Measurements from ENCODE around the gene ACVRL1. TPM values are rescaled to one million over a fixed set of nuclear protein-coding genes. Genes with fewer than 3 reads are reported as not detected.
A peak's percentile ranks its signal among the peaks of the same experiment; 100 is the strongest.

Gene ACVRL1
- total and polyA plus RNA-seq, 10 of the 15 experiments (the other 5 are each of a cell fraction or from before 2014, with no cell fraction given): not detected

DNA sequence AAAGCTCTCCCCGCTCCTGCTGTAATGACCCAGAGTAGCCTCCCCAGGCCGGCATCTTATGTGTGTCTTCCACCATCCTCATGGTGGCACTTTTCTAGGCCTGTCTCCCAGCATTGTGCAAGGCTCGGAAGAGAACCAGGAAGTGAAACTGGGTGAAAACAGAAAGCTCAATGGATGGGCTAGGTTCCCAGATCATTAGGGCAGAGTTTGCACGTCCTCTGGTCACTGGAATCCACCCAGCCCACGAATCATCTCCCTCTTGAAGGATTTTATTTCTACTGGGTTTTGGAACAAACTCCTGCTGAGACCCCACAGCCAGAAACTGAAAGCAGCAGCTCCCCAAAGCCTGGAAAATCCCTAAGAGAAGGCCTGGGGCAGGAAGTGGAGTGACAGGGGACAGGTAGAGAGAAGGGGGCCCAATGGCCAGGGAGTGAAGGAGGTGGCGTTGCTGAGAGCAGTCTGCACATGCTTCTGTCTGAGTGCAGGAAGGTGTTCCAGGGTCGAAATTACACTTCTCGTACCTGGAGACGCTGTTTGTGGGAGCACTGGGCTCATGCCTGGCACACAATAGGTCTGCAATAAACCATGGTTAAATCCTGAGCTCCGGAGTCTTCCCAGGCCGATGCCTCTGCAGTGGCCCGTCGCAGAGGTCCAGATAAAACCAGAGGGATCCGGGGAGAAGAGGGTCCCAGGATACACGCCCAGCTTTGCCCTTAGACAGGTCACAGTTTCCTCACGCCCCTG is 15.6 kb downstream of the ACVRL1 start:
- H3K4me1 ChIP-seq (ENCODE audit: control insufficient read depth, insufficient read depth, low read length): peaks cover 35% of the 10 kb centered on the region
- H3K4me2 ChIP-seq (ENCODE audit: control insufficient read depth, insufficient read depth): peak overlapping the region; percentile 24
- H3K27ac ChIP-seq (ENCODE audit: control insufficient read depth, insufficient read depth): no peak overlapping the region
- TF ChIP-seq IKZF1 (conservative IDR thresholded peaks at IDR 0.05) (peak; percentile 55), EED (IDR thresholded peaks at IDR 0.05; ENCODE audit: low read depth) (0 out of 2 replicates have a peak, but pooled peaks have one; percentile 13), RB1 (IDR thresholded peaks at IDR 0.05; ENCODE audit: borderline replicate concordance) (no peak), CBX3 (IDR thresholded peaks at IDR 0.05; ENCODE audit: borderline replicate concordance, low read depth) (no peak), KAT2A (conservative IDR thresholded peaks at IDR 0.05; ENCODE audit: control insufficient read depth, low read depth, low read length) (no peak), RFX5 (IDR thresholded peaks at IDR 0.05; ENCODE audit: low read depth, low read length) (no peak), PAX5 (IDR thresholded peaks at IDR 0.05; ENCODE audit: borderline replicate concordance, low read depth, low read length) (no peak), DPF2 (IDR thresholded peaks at IDR 0.05) (peak; percentile 11; the same call in 1 of the 2 replicates), IKZF2 (IDR thresholded peaks at IDR 0.05) (peak in 1 of 2 experiments; percentile 57; a peak in 2 of 4 replicates), ETV6 (conservative IDR thresholded peaks at IDR 0.05 in 1 of 2, IDR thresholded peaks at IDR 0.05 in 1 of 2; ENCODE audit: borderline replicate concordance in 1 of 2, low read depth in 1 of 2) (peak in 1 of 2 experiments; percentile 39; a peak in 1 of 4 replicates), GABPA (IDR thresholded peaks at IDR 0.05; ENCODE audit: low read depth) (no peak), SPI1 (IDR thresholded peaks at IDR 0.05; ENCODE audit: borderline replicate concordance, insufficient read depth, low read depth, low read length) (peak; percentile 88), HDAC2 (IDR thresholded peaks at IDR 0.05) (no peak)
- TF ChIP-seq, protein P1, sequence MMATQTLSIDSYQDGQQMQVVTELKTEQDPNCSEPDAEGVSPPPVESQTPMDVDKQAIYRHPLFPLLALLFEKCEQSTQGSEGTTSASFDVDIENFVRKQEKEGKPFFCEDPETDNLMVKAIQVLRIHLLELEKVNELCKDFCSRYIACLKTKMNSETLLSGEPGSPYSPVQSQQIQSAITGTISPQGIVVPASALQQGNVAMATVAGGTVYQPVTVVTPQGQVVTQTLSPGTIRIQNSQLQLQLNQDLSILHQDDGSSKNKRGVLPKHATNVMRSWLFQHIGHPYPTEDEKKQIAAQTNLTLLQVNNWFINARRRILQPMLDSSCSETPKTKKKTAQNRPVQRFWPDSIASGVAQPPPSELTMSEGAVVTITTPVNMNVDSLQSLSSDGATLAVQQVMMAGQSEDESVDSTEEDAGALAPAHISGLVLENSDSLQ (IDR thresholded peaks at IDR 0.05): peak; percentile 61
- TF ChIP-seq, protein P2, sequence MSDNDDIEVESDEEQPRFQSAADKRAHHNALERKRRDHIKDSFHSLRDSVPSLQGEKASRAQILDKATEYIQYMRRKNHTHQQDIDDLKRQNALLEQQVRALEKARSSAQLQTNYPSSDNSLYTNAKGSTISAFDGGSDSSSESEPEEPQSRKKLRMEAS (IDR thresholded peaks at IDR 0.05; ENCODE audit: low read depth, low read length): no peak
- TF ChIP-seq, protein P3, sequence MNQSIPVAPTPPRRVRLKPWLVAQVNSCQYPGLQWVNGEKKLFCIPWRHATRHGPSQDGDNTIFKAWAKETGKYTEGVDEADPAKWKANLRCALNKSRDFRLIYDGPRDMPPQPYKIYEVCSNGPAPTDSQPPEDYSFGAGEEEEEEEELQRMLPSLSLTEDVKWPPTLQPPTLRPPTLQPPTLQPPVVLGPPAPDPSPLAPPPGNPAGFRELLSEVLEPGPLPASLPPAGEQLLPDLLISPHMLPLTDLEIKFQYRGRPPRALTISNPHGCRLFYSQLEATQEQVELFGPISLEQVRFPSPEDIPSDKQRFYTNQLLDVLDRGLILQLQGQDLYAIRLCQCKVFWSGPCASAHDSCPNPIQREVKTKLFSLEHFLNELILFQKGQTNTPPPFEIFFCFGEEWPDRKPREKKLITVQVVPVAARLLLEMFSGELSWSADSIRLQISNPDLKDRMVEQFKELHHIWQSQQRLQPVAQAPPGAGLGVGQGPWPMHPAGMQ (IDR thresholded peaks at IDR 0.05; ENCODE audit: borderline replicate concordance): no peak
- peak; percentile 84 for FAIRE-seq
- H3K9me3 ChIP-seq (replicated peaks; ENCODE audit: control insufficient read depth, insufficient read depth, low read length): no peaks in the 10 kb centered on the region
- WGBS (ENCODE audit: insufficient coverage, insufficient replicate concordance, low lambda C conversion rate, missing lambda C conversion rate): 39% methylated on average over 15 of the region's 16 CpGs
- H3K4me3 ChIP-seq: no peak overlapping the region
- ChIA-PET RAD21 (ENCODE audit: unreplicated experiment) (no interaction called here), POLR2A (interaction anchor here (0.8 kb wide), 1 partner anchor 11 kb away, joined by 4 read pairs; no protein-coding TSS in a partner anchor), CTCF (interaction anchor here (0.6 to 2.6 kb wide), 13 partner anchors 11 to 1148 kb away, joined by 3 to 12 read pairs (median 4); partner anchors contain the start of gene NR4A1), SMC1A (ENCODE audit: uncharacterized antibody, unreplicated experiment) (interaction anchor here (0.7 to 1.4 kb wide), 2 partner anchors 11 to 326 kb away, joined by 3 read pairs; no protein-coding TSS in a partner anchor)
- H3K36me3 ChIP-seq (ENCODE audit: control insufficient read depth in 2 of 2, insufficient read depth in 2 of 2, low read length in 1 of 2): no peaks in the 10 kb centered on the region
- intact Hi-C loops (cut with micrococcal nuclease; ENCODE audit: unreplicated experiment): no loop called here
- in situ Hi-C loops (cut with MboI): no loop called here
- H2AFZ ChIP-seq (ENCODE audit: control insufficient read depth, low read depth, low read length): peak overlapping the region; percentile 20
- no peaks in the 10 kb centered on the region for H3K79me2 ChIP-seq (ENCODE audit: control insufficient read depth, insufficient read depth, low read length)
- peak; percentile 50 for ATAC-seq
- no TSS peak for BruUV-seq (replicated peaks)
- DNase-seq (ENCODE audit: low read depth, low spot score): peak; percentile 21
- H3K27me3 ChIP-seq (replicated peaks in 1 of 2; ENCODE audit: control insufficient read depth in 2 of 2, insufficient read depth in 2 of 2, low read length in 1 of 2): no peaks in the 10 kb centered on the region
- no peak overlapping the region for H3K9ac ChIP-seq (ENCODE audit: control insufficient read depth, insufficient read depth, low read length)
- no peaks in the 10 kb centered on the region for H4K20me1 ChIP-seq (ENCODE audit: control insufficient read depth, insufficient read depth)

Measured in GM12878 (cell line).